ENCODE data around the gene TNNT1. TPM values are rescaled to one million over a fixed set of nuclear protein-coding genes. Genes with fewer than 3 reads are reported as not detected.

TNNT1 gene
- total RNA-seq, 1 experiment from 2014 or later, result 116 TPM

DNA sequence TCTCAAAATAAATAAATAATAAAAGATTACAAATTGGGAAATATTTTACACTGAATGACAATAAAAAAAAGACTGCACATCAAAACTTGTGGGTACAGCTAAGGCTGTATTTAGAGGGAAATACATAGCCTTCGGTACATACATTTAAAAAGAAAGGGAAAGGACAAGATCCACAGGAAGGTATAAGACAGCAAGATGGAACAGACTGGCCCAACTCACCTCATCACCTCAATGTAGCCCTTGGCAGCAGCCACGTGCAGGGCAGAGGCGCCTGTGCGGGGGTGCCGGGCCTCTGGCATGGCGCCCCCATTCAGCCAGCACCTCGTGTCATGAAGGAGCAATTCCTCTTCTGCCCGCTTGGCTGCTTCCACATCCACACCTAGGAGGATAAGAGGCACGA lies 45.8 kb downstream of the TNNT1 start:
- no peak overlapping the region for H3K27ac ChIP-seq (ENCODE audit: low read length)
- no peaks in the 10 kb centered on the region for H3K27me3 ChIP-seq (ENCODE audit: control insufficient read depth, insufficient read depth, low read length)
- in situ Hi-C loops (cut with HindIII; ENCODE audit: low pct_unique_long_range_greater_than_20kb, low sequenced_read_pairs) (no loop called here), intact Hi-C loops (cut with micrococcal nuclease; ENCODE audit: unreplicated experiment) (no loop called here)
- DNase-seq (ENCODE audit: low read depth, low spot score) (no peak), ATAC-seq (no peak)
- H3K9me3 ChIP-seq (ENCODE audit: control insufficient read depth, insufficient read depth, low read depth, low read length), result no peaks in the 10 kb centered on the region
- no TSS peak for BruUV-seq (replicated peaks)
- TF ChIP-seq, protein P1, sequence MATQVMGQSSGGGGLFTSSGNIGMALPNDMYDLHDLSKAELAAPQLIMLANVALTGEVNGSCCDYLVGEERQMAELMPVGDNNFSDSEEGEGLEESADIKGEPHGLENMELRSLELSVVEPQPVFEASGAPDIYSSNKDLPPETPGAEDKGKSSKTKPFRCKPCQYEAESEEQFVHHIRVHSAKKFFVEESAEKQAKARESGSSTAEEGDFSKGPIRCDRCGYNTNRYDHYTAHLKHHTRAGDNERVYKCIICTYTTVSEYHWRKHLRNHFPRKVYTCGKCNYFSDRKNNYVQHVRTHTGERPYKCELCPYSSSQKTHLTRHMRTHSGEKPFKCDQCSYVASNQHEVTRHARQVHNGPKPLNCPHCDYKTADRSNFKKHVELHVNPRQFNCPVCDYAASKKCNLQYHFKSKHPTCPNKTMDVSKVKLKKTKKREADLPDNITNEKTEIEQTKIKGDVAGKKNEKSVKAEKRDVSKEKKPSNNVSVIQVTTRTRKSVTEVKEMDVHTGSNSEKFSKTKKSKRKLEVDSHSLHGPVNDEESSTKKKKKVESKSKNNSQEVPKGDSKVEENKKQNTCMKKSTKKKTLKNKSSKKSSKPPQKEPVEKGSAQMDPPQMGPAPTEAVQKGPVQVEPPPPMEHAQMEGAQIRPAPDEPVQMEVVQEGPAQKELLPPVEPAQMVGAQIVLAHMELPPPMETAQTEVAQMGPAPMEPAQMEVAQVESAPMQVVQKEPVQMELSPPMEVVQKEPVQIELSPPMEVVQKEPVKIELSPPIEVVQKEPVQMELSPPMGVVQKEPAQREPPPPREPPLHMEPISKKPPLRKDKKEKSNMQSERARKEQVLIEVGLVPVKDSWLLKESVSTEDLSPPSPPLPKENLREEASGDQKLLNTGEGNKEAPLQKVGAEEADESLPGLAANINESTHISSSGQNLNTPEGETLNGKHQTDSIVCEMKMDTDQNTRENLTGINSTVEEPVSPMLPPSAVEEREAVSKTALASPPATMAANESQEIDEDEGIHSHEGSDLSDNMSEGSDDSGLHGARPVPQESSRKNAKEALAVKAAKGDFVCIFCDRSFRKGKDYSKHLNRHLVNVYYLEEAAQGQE (IDR thresholded peaks at IDR 0.05; ENCODE audit: insufficient read depth in 1 of 2, low read depth in 2 of 2, low read length in 1 of 2), result no peak
- no peak for TF ChIP-seq POLR2AphosphoS5 (IDR thresholded peaks at IDR 0.05; ENCODE audit: low read depth, low read length)
- TF ChIP-seq, protein P2, sequence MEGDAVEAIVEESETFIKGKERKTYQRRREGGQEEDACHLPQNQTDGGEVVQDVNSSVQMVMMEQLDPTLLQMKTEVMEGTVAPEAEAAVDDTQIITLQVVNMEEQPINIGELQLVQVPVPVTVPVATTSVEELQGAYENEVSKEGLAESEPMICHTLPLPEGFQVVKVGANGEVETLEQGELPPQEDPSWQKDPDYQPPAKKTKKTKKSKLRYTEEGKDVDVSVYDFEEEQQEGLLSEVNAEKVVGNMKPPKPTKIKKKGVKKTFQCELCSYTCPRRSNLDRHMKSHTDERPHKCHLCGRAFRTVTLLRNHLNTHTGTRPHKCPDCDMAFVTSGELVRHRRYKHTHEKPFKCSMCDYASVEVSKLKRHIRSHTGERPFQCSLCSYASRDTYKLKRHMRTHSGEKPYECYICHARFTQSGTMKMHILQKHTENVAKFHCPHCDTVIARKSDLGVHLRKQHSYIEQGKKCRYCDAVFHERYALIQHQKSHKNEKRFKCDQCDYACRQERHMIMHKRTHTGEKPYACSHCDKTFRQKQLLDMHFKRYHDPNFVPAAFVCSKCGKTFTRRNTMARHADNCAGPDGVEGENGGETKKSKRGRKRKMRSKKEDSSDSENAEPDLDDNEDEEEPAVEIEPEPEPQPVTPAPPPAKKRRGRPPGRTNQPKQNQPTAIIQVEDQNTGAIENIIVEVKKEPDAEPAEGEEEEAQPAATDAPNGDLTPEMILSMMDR (IDR thresholded peaks at IDR 0.05), result no peak
- TF ChIP-seq SIN3A (IDR thresholded peaks at IDR 0.05; ENCODE audit: borderline replicate concordance, insufficient read depth, low read depth, low read length), result no peak
- TF ChIP-seq TCF7L2 (IDR thresholded peaks at IDR 0.05; ENCODE audit: low read depth, low read length), result no peak
- POLR2A ChIA-PET, result no interaction called here
- CTCF ChIA-PET, result no interaction called here
- H3K36me3 ChIP-seq (ENCODE audit: control insufficient read depth, insufficient read depth, low read length), result no peaks in the 10 kb centered on the region
- H3K4me3 ChIP-seq (ENCODE audit: low read depth in 2 of 2, low read length in 2 of 2), result no peak overlapping the region
- no peaks in the 10 kb centered on the region; the same call in 1 of the 2 replicates for H3K4me1 ChIP-seq (ENCODE audit: control insufficient read depth, insufficient read depth, low read length)

DNA sequence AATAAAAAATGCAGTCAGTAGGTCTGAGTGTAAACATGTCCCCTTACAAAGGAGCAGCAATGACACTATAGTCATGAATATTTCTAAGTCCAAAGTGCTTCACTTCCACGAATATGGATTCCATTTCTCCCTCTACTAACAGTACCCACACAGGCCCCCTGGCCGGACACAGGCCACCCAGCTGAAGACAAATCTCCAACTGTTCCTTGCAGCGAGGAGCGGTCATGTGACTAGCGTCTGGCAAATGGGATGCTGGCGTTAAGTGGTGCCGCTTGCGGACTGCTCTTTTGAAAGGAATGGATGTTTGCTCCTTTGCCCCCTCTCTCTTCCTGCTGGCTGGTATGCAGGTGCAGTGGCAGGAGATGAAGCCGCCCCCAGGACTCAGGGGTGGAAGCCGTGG lies 47.7 kb downstream of the TNNT1 start:
- BruUV-seq (replicated peaks), result no TSS peak
- POLR2A ChIA-PET, result no interaction called here

More for the DNA sequence above, 47.7 kb downstream of the TNNT1 start:
- H3K36me3 ChIP-seq (ENCODE audit: control insufficient read depth, insufficient read depth, low read length), result no peaks in the 10 kb centered on the region
- H3K4me1 ChIP-seq (ENCODE audit: control insufficient read depth, insufficient read depth, low read length), result no peaks in the 10 kb centered on the region; the same call in 1 of the 2 replicates
- intact Hi-C loops (cut with micrococcal nuclease; ENCODE audit: unreplicated experiment) (no loop called here), in situ Hi-C loops (cut with HindIII; ENCODE audit: low pct_unique_long_range_greater_than_20kb, low sequenced_read_pairs) (no loop called here)
- CTCF ChIA-PET, result no interaction called here
- H3K27ac ChIP-seq (ENCODE audit: low read length), result no peak overlapping the region
- no peak overlapping the region for H3K4me3 ChIP-seq (ENCODE audit: low read depth in 2 of 2, low read length in 2 of 2)
- TF ChIP-seq, protein P1 (IDR thresholded peaks at IDR 0.05; ENCODE audit: insufficient read depth in 1 of 2, low read depth in 2 of 2, low read length in 1 of 2), result no peak
- TF ChIP-seq POLR2AphosphoS5 (IDR thresholded peaks at IDR 0.05; ENCODE audit: low read depth, low read length) (no peak), SIN3A (IDR thresholded peaks at IDR 0.05; ENCODE audit: borderline replicate concordance, insufficient read depth, low read depth, low read length) (no peak), TCF7L2 (IDR thresholded peaks at IDR 0.05; ENCODE audit: low read depth, low read length) (no peak)
- TF ChIP-seq, protein P2 (IDR thresholded peaks at IDR 0.05), result no peak
- DNase-seq (ENCODE audit: low read depth, low spot score), result no peak
- ATAC-seq, result no peak
- H3K27me3 ChIP-seq (ENCODE audit: control insufficient read depth, insufficient read depth, low read length), result no peaks in the 10 kb centered on the region
- no peaks in the 10 kb centered on the region for H3K9me3 ChIP-seq (ENCODE audit: control insufficient read depth, insufficient read depth, low read depth, low read length)
